ENCODE data around the gene PTPRT.

DNA sequence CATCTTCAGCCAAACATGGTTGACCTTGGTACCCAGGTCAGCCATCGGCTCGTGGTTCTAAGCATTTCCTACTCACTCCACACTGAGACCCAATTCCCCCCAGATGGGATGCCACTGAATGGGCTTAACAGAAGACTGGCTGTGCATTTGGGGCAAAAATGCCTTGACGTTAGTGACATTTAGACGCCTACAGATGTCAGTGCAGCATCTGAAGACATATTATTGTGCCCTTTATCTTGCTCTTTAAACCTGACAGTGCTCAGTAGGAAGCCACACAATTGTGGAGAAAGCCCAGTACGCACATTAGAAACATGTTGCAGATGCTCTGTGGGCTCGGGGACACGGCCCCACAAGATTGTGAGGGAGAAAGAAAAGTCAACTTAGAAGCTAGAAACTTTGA, 414.7 kb downstream of the PTPRT start:
- TF ChIP-seq, protein P1, sequence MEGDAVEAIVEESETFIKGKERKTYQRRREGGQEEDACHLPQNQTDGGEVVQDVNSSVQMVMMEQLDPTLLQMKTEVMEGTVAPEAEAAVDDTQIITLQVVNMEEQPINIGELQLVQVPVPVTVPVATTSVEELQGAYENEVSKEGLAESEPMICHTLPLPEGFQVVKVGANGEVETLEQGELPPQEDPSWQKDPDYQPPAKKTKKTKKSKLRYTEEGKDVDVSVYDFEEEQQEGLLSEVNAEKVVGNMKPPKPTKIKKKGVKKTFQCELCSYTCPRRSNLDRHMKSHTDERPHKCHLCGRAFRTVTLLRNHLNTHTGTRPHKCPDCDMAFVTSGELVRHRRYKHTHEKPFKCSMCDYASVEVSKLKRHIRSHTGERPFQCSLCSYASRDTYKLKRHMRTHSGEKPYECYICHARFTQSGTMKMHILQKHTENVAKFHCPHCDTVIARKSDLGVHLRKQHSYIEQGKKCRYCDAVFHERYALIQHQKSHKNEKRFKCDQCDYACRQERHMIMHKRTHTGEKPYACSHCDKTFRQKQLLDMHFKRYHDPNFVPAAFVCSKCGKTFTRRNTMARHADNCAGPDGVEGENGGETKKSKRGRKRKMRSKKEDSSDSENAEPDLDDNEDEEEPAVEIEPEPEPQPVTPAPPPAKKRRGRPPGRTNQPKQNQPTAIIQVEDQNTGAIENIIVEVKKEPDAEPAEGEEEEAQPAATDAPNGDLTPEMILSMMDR (IDR thresholded peaks at IDR 0.05 in 2 of 3, conservative IDR thresholded peaks at IDR 0.05 in 1 of 3; ENCODE audit: borderline replicate concordance in 1 of 3, insufficient read depth in 1 of 3, low read depth in 2 of 3, low read length in 2 of 3) = no peak
- TF ChIP-seq, protein P2, sequence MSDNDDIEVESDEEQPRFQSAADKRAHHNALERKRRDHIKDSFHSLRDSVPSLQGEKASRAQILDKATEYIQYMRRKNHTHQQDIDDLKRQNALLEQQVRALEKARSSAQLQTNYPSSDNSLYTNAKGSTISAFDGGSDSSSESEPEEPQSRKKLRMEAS (IDR thresholded peaks at IDR 0.05) = no peak
- no peak for TF ChIP-seq POLR2AphosphoS5 (IDR thresholded peaks at IDR 0.05; ENCODE audit: low read depth, low read length)
- no peak for TF ChIP-seq CEBPB (IDR thresholded peaks at IDR 0.05; ENCODE audit: low read depth)

Measured in HCT116 (cell line).